ENCODE results near the gene ANO2.

The ANO2 gene

DNA sequence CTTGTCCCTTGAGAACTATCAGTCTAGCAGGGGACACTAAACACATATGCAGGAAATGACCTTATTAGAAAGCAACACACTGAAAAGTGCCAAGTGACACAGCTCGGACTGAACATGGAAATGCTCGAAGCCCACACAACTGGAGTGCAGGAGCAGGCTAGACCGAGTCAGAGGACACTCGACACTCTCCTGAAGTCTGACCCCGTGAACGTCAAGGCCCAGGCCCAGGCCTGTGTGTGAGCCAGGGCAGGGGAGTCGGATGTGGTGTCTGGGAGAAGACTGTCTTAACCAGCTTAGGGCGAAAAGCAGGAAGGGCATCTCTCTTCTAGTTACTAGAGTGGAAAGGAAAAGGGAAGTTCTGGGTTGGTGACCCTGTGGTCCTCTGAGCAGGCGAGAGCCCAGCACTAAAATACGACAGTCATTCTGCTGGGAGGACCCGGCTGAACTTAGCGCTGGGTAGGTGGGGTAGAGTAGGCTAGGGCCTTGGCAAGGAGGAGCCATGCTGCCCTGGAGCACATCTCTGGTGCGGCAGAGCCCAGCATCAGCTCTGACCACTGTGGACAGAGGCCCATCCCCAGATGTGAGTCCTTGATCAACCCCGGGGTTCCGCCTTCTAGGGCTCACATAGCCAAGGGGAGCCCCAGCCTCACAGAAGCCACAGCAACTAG is 420.2 kb downstream of the ANO2 start:
- no peak for DNase-seq

DNA sequence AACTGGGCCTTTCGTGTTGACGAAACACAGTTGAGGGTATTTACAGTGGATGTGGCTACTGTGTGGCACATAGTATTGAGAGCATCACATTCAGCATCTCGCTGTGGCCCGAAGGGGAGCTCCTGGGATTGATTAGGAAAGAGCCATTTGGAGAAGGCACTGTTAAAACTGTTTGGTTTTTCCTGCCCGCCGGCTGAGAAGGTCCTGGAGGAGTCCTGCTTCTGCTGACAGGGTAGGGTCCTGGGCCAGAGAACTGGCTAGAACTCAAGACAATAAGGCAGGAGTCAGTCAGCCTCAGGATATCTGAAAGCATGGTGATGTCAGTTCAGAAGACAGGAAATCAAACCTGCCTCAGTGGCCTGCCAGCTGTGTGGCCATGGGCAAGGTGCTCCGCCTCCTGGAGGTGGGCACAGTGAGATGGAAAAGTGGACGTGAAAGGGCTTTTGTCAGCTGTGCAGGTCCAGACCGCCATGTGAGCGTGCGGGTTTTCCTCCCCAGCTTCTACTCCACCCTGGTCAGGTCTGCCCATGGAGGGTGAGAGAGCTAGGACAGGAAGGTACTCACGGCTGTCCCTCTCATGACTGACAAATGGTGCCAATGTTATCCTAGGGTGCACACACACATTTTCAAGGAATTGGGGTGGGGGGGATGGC is 420.8 kb downstream of the ANO2 start:
- no peak for DNase-seq

DNA sequence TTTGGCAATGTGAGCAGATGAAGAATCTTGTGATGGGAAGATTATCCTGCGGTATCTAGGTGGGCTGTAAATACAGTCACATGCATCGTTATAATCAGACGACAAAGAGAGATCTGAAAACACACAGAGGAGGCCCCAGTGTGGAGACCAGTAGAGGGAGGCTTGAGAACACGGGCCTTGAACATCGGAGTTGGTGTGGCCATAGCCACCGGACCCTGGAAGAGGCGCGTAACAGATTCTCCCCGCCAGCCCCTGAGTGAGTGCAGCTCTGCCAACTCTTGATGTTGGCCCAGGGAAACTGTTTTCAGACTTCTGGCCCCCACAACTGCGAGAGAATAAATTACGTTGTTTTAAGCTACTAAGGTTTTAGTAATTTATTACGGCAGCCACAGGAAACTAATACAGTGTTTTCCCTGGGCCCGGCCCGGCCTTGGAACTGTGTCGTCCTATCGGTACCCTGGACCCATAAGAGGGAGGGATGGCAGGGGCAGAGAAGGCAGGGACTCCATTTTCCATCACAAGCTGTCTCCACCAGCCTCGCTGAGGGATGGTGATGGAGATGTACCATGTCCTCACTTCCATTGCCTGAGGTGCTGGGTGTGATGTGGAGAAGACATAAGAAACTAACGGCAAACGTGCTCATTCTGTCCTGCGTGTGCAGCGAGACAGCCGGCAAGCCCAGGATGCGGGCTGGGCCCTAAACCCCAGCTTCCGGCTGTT is 421.5 kb downstream of the ANO2 start:
- no peak for DNase-seq

DNA sequence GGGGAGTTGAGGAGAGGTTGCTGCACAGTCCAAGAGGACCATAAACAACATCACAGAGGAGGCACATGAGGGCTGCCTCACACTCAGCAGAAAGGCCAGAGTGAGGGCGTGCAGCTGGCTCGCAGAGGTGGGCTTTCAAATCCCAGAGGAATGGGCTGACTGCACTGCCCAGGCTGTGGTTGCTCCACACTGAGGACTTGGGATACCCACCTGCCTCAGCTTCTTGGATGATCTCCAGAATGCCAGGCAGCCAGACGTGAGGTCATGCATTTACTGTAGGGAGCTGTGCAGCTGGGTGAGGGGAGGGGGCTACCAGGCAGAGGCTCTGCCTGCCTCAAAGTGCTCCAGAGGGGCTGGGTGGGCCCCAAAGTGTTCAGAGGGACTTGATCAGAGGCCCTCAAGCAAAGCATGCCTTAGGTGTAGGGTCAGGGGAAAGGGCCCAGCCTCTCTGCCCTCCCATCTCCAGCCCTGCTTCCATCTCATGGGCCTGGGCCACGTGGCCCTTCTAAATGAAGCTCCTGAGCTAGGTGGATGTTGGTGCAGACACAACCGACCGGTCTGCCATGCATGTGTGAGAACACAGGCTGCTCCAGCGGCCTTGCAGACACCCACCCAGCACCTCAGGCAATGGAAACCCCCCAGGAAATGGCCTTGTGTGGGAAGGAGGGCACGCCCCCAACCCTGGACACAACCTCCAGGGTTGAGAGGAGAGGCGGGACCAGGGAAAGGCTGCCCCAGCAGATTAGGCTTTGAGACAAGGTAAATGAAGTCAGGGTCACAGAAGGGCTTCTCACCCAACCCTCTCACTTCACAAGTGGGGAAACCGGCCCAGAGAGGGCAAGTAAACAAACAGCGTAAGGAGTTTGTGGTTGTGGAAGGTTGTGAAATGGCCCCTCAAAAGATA is 422.4 kb downstream of the ANO2 start:
- no peak for DNase-seq

DNA sequence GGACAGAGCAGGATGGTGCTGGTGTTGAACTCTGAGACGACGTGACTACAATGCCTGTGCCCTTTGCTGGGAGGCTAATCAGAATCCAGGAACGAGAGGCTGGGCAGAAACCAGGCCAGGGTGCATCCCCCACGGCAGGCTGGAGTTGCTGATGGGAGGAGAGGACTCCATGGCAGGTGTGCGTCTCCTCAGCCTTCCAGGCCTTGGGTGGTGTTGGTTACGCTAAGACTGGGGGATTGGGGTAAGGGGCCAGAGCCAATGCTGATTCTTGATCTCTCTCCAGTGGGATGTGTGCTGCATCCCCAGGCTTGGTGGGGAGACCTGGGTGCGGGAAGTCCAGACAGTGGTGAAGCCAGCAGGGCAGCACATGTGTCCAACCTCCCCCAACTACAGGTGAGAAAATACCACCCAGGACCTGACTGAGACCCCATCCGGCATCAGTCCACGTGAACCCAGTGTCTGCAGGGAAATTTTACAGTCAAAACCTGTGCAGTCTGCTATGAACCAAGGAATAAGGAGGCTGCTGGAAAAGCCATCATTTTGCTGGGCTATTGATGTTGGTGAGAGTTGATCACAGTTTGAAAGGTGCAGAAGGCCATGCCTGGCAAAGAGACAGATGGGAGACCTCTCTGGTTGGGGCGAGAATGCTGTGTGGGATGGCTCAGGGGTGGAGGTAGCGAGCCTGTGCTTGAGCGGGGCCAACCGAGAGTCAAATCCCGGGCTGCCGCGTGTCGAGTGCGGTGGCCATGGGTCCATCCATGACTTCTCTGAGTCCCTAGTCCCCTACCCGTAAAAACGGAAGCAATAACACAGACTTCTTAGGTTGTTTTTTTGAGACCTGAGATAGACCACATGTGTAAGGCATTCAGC is 423.4 kb downstream of the ANO2 start:
- no peak for DNase-seq

DNA sequence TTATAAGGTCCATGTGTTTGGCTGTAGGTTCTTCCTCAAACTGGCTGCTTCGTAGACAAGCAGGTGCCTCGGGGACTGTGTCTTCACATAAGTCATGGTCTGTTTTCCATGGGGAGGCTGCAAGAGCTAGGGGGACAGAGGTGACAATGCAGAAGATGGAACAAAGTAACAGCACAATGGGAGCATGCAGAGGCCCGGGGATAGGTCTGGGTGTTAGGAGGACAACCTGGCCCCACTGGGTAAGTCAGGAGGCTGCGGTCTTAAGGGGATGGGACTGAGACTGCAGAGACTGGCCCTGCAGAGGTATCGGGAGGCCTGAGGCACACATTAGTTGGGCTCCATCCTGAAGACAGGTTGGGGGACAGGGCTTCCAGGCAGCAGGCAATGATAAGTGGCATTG is 424.2 kb downstream of the ANO2 start:
- no peak for DNase-seq

DNA sequence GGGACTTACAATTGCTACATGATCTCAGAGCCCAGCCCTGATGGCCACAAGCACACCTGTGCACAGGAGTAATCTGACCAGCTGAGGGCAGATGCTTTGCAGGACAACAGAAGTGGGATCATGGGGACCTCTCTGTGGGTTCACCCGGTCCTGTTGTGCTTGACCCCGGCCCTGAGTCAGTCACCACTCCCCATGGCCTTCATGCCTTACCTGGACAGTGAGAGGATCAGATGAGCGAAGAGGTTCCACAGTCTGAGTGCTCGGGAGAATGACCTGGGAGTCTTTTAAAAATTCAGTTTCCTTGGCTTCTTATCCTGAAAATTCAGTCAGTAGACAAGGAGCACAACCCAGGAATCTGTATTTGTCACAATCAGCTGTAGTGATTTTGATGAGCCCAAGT is 425.0 kb downstream of the ANO2 start:
- DNase-seq = no peak

DNA sequence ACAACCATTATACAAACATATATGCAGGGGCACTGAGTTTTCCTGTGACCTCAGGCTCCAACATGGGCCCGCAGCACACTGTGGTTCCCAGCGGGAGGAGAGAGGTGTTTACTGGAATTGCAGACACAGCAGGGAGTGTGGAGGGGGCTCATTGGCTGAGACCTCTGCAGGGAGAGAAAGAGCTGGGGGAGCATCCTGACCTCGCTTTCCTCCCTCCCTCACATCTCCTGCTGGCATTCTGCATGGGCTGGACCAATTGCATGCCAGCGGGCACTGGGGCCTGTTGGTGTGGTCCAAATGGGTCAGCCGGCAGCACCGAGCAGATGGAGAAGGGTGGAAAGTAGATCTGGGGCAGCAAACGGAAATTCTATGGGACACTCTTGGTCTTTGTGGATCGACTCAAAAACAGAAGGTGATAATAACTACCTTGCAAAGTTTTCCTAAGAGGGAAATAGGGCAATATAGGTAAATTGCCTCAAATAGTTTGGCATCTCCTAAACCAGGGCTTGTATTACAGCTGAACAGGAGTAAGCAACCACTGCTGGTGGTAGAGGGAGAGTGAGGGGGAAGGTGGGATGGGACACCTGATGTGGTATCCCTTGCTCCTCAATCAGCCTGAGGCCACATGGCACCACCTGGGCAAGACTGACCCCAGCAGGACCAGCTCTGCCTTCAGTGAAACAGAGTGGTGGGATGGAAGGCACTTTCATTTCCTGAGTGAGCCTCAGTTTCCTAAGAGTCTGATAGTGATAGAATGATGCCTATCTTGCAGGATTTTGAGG is 426.3 kb downstream of the ANO2 start:
- no peak for DNase-seq

DNA sequence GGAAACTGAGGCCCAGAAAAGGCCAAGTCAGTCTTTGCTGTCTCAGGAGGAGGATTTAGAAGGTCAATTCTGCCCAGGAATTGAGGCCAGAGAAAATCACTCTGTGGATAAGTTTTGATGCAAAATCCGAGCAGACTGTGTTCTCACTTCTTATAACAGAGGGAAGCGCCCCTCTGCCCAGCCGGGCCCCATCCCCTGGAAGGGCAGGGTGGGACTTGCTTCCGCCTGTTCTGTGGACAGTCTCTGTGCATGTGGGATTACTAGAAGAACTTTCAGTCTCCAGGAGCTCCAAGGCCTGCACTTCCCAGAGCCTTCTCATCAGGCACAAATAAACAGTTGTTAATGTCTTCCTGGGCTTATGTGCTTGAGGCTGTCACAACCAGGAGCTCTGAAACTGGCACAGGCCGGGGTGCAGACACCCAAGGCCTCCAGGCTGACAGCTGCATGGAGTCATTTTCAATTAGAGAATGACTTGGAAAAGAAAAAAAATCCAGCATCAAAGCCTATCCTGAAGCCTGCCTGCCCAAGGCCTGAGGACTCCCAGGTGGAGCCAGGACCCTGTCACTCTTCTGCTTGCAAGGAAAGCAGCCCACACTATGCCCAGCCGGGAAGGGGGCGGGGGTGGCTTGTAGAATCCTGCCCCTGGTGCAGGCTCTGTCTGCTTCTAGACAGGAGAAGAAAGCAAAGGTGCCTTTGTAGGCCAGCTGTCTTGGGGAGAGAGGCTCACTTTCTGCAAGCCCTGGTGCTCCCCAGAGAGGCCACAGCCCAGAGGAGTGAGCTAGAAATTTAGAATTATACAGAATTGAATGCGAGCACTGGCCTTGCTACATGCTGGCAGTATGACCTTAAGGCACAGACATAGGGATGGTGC is 428.5 kb downstream of the ANO2 start:
- no peak for DNase-seq

DNA sequence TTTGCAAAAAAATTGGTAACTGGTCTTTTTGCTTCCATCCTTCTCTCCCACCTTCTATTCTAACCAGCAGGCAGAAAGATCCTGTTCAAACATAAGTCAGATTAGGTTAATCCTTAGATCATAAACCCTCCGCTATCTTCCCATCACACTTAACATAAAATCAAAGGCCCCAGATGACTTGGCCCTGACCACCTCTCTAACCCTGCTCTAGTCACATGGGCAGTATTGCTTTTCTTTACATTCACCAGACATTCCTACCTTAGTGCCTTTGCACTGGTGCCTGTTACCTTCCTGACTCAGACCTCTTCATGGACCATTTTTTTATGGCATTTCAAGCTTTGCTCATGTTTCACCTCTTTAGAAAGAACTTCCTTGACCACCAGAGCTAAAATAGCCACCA is 429.6 kb downstream of the ANO2 start:
- DNase-seq = no peak

DNA sequence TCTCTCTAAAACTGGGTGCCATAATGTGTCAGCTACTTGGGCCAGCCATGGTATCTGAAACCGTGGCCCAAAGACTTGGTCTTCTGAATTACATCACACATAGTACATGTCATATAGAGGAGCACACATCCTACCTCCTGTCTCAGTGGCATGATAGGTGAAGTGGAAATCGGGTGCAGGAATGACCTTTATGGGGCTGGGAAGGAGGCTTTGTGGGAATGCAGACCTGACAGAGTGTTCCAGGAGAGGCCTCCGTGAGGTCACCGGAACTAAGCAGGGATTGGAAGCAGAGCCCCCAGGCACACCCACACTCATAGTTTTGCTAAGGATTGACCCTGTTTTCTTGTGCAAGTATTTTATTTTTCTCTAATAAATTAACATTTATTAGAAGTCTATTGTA is 430.5 kb downstream of the ANO2 start:
- no peak for DNase-seq

DNA sequence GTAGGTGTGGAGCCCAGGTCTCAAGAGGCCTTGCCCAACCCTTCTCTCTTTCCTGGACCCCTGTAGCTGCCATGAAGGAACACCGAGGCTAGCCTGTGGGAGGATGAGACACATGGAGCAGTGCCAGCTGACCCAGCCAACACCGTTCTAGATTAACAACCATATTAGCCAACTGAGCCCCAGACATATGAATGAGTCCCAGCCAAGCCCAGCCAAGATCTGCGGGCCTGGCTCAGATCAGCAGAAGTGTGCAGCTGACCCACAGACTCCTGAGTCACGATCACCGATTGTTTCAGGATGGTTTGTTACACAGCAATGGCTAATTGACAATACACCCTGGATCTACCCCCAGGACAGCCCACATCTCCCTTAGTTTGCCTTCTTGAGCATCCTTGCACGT is 431.0 kb downstream of the ANO2 start:
- no peak for DNase-seq

DNA sequence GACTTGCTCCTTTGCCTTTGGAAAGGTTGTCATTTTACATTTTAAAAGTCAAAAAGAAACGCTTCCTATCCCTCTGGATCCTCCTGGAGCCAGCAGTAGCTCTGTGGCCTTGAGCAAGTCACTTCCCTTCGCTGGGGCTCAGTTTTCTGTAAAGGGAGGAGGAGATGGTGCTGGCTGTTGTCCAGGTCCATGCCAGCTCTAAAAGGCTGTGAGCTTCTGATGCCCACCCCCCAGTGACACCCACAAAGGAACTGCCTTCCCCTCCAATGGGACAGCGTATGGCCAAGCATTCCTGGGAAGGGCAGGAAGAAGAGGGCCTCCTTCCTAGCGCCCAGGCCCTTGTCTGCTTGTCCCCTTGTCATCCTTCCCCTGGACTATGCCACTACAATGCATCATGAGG is 431.7 kb downstream of the ANO2 start:
- DNase-seq = no peak
